Mononuclear cell (primary cell): Measurements from ENCODE around the gene CDH23. TPM values are rescaled to one million over a fixed set of nuclear protein-coding genes. Genes with fewer than 3 reads are reported as not detected.

Experiments
- H3K27me3 ChIP-seq: 2 replicates; pipeline ENCODE4 v1.6.0; 2011; ENCODE audit warnings: low read length, control low read depth; ENCODE audit not compliant: insufficient read depth
- H3K4me1 ChIP-seq: 2 replicates; pipeline ENCODE4 v1.5.1; 2011; ENCODE audit warnings: mild to moderate bottlenecking, low read length, control low read depth; ENCODE audit not compliant: insufficient read depth
- H3K4me3 ChIP-seq: 2 replicates; pipeline ENCODE4 v1.5.1; 2011; ENCODE audit warnings: mild to moderate bottlenecking, low read length, moderate library complexity
- H3K9me3 ChIP-seq: 2 replicates; pipeline ENCODE4 v1.5.1; 2011; ENCODE audit warnings: low read depth, mild to moderate bottlenecking, control low read depth, low read length
- total RNA-seq: library from RNA; depleted of rRNA; stranded (reverse); fragments of >200 nt; gene quantifications from one replicate; pipeline ENCODE4 v1.2.3, GENCODE V29; 2012

Gene CDH23
- total RNA-seq, 1 donor = 5.0 TPM

DNA sequence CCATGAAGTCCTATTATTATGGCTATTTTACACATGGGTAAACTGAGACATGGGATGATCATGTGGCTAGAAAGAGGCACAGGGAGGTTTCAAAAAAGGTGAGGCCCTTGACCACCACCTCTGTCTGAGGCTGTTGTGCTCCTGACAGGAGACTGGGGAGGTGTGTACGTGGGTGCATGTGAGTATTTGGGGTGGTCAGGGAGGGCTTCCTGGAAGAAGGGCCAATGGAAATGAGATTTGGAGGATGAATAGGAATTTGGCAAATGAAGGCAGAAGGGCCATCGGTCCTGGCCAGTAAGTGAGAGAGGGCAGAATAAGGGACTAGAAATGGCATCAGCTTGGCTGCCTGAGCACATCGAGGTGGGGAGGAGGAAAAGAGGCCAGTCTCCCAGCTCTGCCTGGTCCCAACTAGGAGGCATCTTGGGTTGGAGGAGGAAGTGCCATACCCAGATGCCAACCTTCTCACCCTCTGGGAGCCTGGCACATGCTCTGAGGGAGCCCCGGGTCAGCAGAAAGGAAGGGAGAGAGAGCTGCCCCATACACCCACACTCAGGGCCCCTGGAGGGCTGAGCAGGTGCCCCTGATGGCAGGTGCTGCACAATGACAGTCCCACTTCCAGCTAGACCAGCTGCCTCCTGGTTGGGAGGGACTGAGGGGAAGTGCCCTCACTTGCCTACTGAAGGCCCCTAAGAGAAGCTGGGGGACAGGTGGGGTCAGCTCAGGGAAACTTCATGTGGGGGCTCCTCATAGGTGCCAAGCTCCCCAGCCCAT is 47.7 kb downstream of the CDH23 start:
- no peaks in the 10 kb centered on the region for H3K27me3 ChIP-seq
- H3K9me3 ChIP-seq = no peaks in the 10 kb centered on the region
- H3K4me1 ChIP-seq = no peaks in the 10 kb centered on the region
- no peak overlapping the region for H3K4me3 ChIP-seq

DNA sequence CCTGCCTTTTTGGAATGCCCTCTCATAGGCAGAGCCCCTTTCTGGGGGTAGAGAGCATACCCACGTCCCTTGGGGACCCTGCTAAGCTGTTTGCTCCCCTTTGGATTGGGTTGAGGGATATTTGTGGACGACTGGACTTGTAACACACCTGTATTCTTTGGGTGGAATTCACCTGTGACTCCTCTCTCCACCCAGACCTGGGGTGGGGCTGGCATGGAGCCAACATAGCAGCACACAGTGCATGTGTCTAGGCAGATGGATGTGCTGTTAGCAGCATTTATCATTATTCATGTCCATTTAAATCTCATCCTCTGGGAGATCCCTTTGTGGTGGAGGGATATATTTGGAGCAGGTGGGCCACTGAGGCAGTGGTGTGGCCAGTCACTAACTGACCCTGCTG is 51.0 kb downstream of the CDH23 start:
- Histone ChIP-seq H3K9me3 (no peaks in the 10 kb centered on the region), H3K4me3 (no peak overlapping the region), H3K4me1 (no peaks in the 10 kb centered on the region), H3K27me3 (no peaks in the 10 kb centered on the region)

DNA sequence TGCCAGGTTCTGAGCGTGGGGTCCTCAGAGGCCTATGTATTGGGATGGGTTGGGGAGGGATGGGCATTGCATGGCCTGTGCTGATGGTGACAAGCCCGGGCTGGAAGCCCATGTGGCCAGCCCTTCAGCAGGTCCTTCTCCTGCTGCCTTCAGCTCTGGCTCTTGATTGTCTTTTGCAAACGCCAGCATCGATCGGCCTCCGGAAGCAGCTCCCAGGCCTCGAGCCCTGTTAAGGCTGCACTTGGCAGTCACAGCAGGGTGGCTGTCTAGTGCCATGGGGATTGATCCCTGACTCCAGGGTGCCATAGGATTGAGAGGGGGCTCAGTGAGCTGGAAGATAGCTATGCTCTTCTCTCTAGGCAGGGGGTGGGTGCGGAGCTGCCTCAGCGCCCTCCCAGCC is 51.4 kb downstream of the CDH23 start:
- no peaks in the 10 kb centered on the region for H3K27me3 ChIP-seq
- H3K4me1 ChIP-seq = no peaks in the 10 kb centered on the region
- H3K4me3 ChIP-seq = no peak overlapping the region
- no peaks in the 10 kb centered on the region for H3K9me3 ChIP-seq

DNA sequence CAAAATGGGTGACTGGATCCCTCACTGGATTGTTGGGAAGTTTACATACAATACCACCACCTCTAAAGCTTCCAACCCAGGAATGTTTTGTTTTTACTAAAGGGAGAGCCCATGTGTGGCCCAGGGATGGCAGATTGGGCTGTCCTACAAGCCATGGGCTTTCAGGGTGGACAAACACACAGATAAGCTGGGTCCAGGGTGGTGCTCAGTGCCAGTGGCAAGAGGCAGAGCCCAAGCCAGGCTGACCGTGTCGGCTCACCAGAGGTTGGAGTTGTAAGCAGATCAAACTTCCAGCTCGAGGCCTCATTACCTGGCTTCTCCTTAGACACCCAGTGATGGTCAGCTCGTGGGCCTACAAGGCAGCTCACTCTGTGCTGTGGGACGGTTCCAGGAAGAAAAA is 52.3 kb downstream of the CDH23 start:
- Histone ChIP-seq H3K27me3 (no peaks in the 10 kb centered on the region), H3K9me3 (no peaks in the 10 kb centered on the region), H3K4me1 (no peaks in the 10 kb centered on the region), H3K4me3 (no peak overlapping the region)

DNA sequence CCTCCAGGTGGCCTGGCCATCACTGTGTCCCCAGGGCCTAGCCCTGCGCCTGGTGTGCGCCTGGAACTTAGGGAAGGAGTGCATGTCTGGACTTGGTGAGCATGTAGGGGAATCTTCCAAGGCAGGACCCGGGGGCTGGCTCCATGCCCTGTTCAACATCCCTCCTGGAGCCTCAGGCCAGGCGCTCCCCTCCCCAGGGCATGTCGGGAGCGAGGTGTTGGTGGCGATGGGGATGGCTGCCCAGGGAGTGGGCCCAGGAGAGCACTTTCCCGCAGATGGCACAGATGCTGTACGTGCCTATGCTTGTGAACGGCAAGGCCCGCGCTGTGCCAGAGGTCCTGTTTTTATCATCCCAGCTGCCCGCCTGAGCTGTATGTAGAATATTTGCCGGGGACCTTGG is 55.0 kb downstream of the CDH23 start:
- H3K27me3 ChIP-seq = no peaks in the 10 kb centered on the region
- H3K4me3 ChIP-seq = no peak overlapping the region
- H3K4me1 ChIP-seq = no peaks in the 10 kb centered on the region
- H3K9me3 ChIP-seq = no peaks in the 10 kb centered on the region

DNA sequence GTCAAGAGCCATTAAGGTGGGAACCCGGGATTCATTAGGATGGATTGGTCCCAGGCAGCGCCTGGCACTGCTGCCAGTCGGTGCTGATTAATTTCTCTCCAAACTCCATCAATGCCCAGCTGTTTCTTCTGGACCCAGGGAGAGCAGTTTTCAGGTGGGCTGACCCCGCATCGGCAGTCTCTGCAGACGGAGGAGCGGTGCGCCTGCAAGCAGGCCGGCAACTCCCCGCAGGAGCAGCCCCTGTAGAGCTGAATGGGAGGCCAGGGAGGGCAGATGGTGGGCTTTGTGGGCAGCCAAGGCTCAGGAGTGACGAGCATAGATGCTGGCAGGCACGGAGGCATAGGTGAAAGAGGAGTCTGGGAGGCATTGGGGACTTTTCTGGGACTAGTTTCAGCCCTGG is 56.5 kb downstream of the CDH23 start:
- H3K4me1 ChIP-seq = no peaks in the 10 kb centered on the region
- H3K27me3 ChIP-seq = no peaks in the 10 kb centered on the region
- no peaks in the 10 kb centered on the region for H3K9me3 ChIP-seq
- no peak overlapping the region for H3K4me3 ChIP-seq

DNA sequence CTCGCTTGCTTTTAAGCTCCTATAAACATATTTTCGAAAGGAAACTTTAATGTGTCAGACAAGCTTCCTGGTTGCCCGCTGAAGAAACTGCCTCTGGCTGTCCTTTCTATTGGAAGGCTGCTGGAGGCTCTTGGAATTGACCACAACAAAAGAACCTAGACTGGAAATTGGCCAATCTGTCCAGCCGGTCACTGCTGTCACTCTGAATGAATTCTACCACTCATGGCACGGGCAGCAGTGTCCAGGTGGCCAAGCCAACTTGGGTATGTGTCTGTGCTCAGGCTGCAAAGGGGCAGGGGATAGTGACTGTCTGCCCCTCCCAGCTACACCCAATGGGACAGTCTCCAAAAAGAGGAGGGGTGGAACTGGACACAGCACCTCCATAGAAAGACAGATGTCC is 57.6 kb downstream of the CDH23 start:
- Histone ChIP-seq H3K27me3 (no peaks in the 10 kb centered on the region), H3K4me1 (no peaks in the 10 kb centered on the region), H3K9me3 (no peaks in the 10 kb centered on the region), H3K4me3 (no peak overlapping the region)

DNA sequence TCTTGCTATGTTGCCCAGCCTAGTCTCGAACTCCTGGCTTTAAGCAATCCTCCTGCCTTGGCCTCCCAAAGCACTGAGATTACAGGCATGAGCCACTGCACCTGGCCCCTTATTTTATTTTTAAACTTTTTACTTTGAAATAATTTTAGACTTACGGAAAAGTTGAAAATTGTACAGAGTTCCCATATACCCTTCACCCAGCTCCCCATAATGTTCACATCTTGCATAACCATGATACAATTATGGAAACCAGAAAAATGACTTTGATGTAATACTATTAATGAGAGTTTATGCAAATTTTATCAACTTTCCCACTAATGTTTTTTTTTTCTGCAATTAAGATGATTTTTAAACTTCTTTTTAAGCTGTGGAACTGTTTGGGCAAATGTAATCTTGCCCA is 58.3 kb downstream of the CDH23 start:
- Histone ChIP-seq H3K4me1 (no peaks in the 10 kb centered on the region), H3K9me3 (no peaks in the 10 kb centered on the region), H3K4me3 (no peak overlapping the region), H3K27me3 (no peaks in the 10 kb centered on the region)

DNA sequence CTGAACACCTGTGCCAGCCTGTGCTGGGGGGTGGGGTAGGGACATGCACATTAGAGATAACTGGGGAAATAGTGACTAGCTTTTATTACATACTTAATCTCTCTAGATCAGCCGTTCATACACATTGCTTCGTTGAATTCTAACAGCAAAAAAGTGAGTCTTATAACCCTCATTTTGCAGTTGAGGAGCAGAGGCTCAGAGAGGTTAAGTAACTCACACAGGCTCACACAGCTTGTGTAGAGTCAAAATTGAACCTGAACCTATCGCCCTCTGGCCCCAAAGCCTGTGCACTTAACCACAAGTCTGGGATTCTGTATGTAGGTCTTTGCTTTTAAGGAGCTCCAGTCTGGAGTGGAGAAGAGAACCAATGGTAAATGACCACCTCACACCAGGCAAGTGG is 59.9 kb downstream of the CDH23 start:
- no peak overlapping the region for H3K4me3 ChIP-seq

DNA sequence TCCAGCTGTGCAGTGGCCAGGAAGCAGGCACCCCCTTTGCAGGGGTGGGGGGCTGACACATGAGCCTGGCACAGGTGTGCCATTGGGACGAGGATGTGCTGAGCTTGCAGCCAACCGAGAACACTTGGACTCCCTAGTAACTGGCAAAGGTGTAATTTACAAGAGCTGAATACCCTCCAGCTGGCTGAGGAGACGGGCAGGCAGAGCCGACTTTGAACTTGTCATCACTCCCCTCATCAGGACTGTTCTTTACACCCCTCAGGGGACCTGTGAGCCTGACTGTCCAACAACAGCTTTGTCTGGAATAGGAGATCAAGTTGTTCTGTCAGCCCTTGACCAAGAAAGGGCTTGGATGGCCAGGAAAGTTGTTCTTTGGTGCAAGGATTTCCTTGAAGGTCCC is 61.2 kb downstream of the CDH23 start:
- no peaks in the 10 kb centered on the region for H3K9me3 ChIP-seq
- H3K27me3 ChIP-seq = no peaks in the 10 kb centered on the region
- H3K4me1 ChIP-seq = no peaks in the 10 kb centered on the region
- H3K4me3 ChIP-seq = no peak overlapping the region

More for the DNA sequence above, 59.9 kb downstream of the CDH23 start:
- H3K27me3 ChIP-seq = no peaks in the 10 kb centered on the region
- no peaks in the 10 kb centered on the region for H3K4me1 ChIP-seq
- no peaks in the 10 kb centered on the region for H3K9me3 ChIP-seq

DNA sequence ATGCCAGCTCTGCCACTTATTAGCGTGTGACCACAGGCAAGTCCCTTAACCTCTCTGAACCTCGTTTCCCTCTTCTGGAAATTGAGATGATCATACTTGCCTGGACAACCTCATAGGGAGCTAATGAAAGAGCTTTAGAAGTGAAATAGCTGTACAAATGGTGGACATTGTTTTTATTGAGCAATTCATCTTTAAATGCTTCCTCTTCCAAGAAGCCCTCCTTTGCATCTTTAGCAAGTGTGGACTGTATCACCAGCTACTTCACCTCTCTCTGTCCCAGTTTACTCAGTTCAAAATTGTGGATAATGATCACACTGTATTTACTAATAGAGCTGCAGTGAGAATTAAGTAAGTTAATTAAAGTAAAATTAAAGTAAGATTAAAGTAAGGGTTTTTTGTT is 61.7 kb downstream of the CDH23 start:
- H3K4me1 ChIP-seq = no peaks in the 10 kb centered on the region
- no peaks in the 10 kb centered on the region for H3K9me3 ChIP-seq
- H3K4me3 ChIP-seq = no peak overlapping the region
- H3K27me3 ChIP-seq = no peaks in the 10 kb centered on the region

DNA sequence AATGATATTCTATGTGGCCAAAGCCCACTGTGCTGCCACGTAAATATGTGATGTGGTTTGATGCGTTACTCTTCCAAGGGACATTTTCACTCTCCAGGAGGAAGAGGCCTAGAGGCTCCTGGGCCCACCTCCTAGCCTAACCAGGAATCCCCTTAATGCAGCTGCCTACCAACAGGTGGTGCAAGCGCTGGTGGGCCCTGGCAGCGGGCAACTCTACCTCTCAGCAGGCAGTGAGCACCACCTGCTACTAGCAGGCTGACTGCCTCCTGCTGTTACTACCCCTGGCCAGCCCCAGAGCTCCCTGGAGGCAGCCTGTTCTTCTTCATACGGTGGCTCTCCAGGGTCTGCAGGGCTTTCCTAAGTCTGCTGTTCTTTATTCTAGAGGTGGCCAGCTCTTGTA is 62.8 kb downstream of the CDH23 start:
- no peak overlapping the region for H3K4me3 ChIP-seq

DNA sequence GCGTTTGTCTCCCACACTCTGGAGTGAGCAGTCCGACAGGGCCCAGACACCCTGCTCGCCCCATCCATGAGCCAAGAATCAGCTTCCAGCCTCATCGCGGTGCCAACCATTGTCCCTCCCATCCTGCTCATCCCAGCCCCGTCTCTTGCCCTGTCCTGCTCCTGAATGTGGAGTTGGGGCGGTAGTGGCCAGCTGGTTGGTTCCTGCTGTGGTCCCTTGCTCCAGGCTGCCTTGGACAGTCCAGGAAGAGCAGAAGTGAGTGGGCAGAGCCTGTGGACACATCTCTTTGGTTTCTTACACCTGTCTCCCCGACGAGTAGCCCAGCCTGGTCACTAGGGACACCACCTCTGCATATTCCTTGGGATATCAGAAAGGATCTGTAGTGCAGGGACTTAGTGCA is 63.9 kb downstream of the CDH23 start:
- Histone ChIP-seq H3K9me3 (no peaks in the 10 kb centered on the region), H3K4me3 (no peak overlapping the region), H3K4me1 (no peaks in the 10 kb centered on the region), H3K27me3 (no peaks in the 10 kb centered on the region)

More for the DNA sequence above, 62.8 kb downstream of the CDH23 start:
- Histone ChIP-seq H3K9me3 (no peaks in the 10 kb centered on the region), H3K27me3 (no peaks in the 10 kb centered on the region), H3K4me1 (no peaks in the 10 kb centered on the region)

DNA sequence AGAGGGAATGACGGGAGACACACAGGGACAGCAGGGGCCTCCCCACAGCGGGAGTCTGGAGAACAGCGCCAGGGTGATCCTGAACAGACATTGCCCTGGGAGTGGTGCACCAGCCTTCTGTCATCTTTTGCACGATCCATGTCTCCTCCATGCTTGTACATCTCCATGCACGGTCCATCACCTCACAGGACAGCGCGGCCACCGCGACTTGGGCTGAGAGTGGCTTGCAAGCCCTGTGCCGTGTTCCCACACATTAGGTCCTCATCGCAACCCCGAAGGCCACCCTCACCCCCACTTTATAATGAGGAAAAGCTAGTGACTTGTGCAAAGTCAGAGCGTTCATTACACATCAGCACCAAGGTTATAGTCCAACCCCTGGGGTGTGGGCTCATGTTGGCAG is 64.7 kb downstream of the CDH23 start:
- Histone ChIP-seq H3K9me3 (no peaks in the 10 kb centered on the region), H3K4me1 (no peaks in the 10 kb centered on the region), H3K4me3 (no peak overlapping the region), H3K27me3 (no peaks in the 10 kb centered on the region)

DNA sequence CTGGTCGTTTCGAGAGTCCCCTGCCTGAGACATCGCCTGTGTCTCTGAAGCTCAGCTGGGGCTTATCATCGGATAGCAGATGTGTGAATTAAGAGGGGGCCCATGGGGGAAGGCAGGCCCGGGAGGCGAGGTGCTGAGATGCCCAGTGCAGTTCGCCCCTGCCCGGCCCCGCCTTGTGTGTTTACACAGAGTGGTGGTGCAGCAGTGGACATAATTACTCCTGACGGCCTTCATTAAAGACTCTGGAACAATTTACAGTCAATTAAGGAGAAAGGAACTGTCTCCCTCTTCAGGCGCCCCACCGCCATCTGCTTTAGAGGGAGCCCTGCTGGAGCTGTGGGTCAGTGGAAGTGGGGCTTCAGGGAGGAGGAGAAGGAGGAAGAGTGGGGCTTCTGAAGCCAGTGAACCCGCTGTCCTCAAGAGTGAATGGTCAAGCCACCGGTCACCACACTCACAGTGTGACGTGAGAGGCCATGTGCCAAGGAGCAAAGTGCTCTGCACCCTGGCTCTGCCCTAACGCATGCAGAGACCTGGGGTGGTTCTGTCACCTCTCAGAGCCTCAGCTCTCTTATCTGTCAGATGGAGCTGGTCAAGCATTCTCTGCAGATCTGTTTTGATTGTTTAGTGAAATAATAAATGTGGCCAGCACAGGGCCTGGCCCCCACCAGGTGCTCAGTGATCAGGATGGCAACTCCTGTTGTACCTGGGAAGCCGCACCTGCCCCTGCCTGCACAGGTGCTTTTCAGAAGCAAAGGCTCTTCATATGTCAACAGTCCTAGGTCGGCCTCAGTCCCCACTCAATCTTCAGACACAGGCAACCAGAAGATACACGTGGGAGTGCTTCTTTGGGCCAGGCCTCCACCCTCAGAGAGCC is 65.6 kb downstream of the CDH23 start:
- H3K27me3 ChIP-seq = no peaks in the 10 kb centered on the region
- no peak overlapping the region for H3K4me3 ChIP-seq
- H3K4me1 ChIP-seq = no peaks in the 10 kb centered on the region
- no peaks in the 10 kb centered on the region for H3K9me3 ChIP-seq

DNA sequence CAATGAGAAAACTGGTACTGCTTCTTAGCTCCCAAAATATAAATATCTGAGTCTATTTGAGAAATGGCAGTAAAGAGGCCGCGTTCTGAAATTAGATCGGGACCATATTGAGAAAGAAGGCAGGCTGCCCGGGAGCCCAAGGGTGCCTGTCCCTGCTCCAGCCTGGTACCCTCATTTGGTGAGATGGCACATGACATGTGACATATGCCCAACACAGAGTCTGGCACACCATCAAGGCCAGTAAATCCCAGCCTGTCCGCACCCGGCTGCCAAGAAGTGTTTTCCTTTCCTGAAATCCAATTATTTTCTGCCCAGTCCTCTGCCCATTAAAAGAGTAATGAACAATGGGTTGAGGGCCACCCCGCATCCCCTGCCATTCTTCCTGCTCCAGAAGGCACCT is 66.4 kb downstream of the CDH23 start:
- no peaks in the 10 kb centered on the region for H3K4me1 ChIP-seq
- no peaks in the 10 kb centered on the region for H3K27me3 ChIP-seq
- no peaks in the 10 kb centered on the region for H3K9me3 ChIP-seq

More for the DNA sequence above, 66.4 kb downstream of the CDH23 start:
- H3K4me3 ChIP-seq = no peak overlapping the region
